ENCODE results near the gene RTP3.
A peak's percentile ranks its signal among the peaks of the same experiment; 100 is the strongest.

The RTP3 gene

GRCh38 chr3:46460051-46460450 is 37.7 kb upstream of the RTP3 start:
- Histone ChIP-seq H3K9me3 (ENCODE audit: insufficient read depth, low read depth, low read length) (peaks cover 4% of the 10 kb centered on the region), H3K18ac (ENCODE audit: low read length) (no peak overlapping the region), H2AFZ (ENCODE audit: insufficient read depth, low read length, poor library complexity) (no peak overlapping the region), H3K23ac (ENCODE audit: low read length) (no peak overlapping the region), H4K8ac (ENCODE audit: low read depth, low read length) (no peak overlapping the region), H3K9ac (ENCODE audit: low read length) (no peak overlapping the region), H3K4me1 (ENCODE audit: control insufficient read depth in 1 of 2, insufficient read depth in 2 of 2, low read length in 2 of 2) (no peaks in the 10 kb centered on the region), H3K79me2 (ENCODE audit: control insufficient read depth, insufficient read depth, low read length, poor library complexity) (no peaks in the 10 kb centered on the region), H3K14ac (ENCODE audit: low read length) (no peak overlapping the region), H2AK5ac (ENCODE audit: low read length) (no peak overlapping the region), H3K4me3 (ENCODE audit: low read depth, low read length) (no peak overlapping the region), H2BK12ac (ENCODE audit: low read length) (no peak overlapping the region), H3K27ac (ENCODE audit: low read depth, low read length) (no peak overlapping the region), H4K91ac (ENCODE audit: low read depth, low read length) (no peak overlapping the region), H3K27me3 (ENCODE audit: insufficient read depth, low read length) (peaks cover 6% of the 10 kb centered on the region), H3K79me1 (ENCODE audit: low read length) (no peaks in the 10 kb centered on the region), H4K12ac (ENCODE audit: low read depth, low read length) (no peak overlapping the region), H3K4ac (ENCODE audit: low read depth, low read length) (no peak overlapping the region), H2BK120ac (ENCODE audit: insufficient read depth, low read length, poor library complexity) (no peak overlapping the region), H3K4me2 (ENCODE audit: low read length) (no peak overlapping the region), H3K36me3 (ENCODE audit: control insufficient read depth in 1 of 2, insufficient read depth in 2 of 2, low read length in 2 of 2) (no peaks in the 10 kb centered on the region), H2BK5ac (ENCODE audit: low read depth, low read length, poor library complexity) (no peak overlapping the region)
- WGBS (ENCODE audit: extremely low coverage, insufficient coverage, insufficient read length), result no CpG with 5 or more reads among the region's 3 CpGs
- DNase-seq, result no peak

- Histone ChIP-seq H2BK120ac (ENCODE audit: insufficient read depth, low read length, poor library complexity) (no peak overlapping the region), H3K23ac (ENCODE audit: low read length) (no peak overlapping the region), H3K4me3 (ENCODE audit: low read depth, low read length) (no peak overlapping the region), H3K27me3 (ENCODE audit: insufficient read depth, low read length) (peaks cover 6% of the 10 kb centered on the region), H3K27ac (ENCODE audit: low read depth, low read length) (no peak overlapping the region), H3K79me1 (ENCODE audit: low read length) (no peaks in the 10 kb centered on the region), H4K91ac (ENCODE audit: low read depth, low read length) (no peak overlapping the region), H3K4me2 (ENCODE audit: low read length) (no peak overlapping the region), H2AFZ (ENCODE audit: insufficient read depth, low read length, poor library complexity) (no peak overlapping the region), H3K79me2 (ENCODE audit: control insufficient read depth, insufficient read depth, low read length, poor library complexity) (no peaks in the 10 kb centered on the region), H4K12ac (ENCODE audit: low read depth, low read length) (no peak overlapping the region), H2BK5ac (ENCODE audit: low read depth, low read length, poor library complexity) (no peak overlapping the region), H3K18ac (ENCODE audit: low read length) (no peak overlapping the region), H2AK5ac (ENCODE audit: low read length) (no peak overlapping the region), H3K4me1 (ENCODE audit: control insufficient read depth in 1 of 2, insufficient read depth in 2 of 2, low read length in 2 of 2) (no peaks in the 10 kb centered on the region), H3K9me3 (ENCODE audit: insufficient read depth, low read depth, low read length) (peaks cover 2% of the 10 kb centered on the region), H3K36me3 (ENCODE audit: control insufficient read depth in 1 of 2, insufficient read depth in 2 of 2, low read length in 2 of 2) (no peaks in the 10 kb centered on the region), H3K9ac (ENCODE audit: low read length) (no peak overlapping the region), H3K14ac (ENCODE audit: low read length) (no peak overlapping the region), H2BK12ac (ENCODE audit: low read length) (no peak overlapping the region), H3K4ac (ENCODE audit: low read depth, low read length) (no peak overlapping the region), H4K8ac (ENCODE audit: low read depth, low read length) (no peak overlapping the region)
- WGBS (ENCODE audit: extremely low coverage, insufficient coverage, insufficient read length), result no CpG with 5 or more reads among the region's 3 CpGs
- peak in 1 of 2 donors; percentile 21 for DNase-seq
These were observed 35.7 kb upstream of the RTP3 start for GRCh38 chr3:46462111-46462510.

DNA sequence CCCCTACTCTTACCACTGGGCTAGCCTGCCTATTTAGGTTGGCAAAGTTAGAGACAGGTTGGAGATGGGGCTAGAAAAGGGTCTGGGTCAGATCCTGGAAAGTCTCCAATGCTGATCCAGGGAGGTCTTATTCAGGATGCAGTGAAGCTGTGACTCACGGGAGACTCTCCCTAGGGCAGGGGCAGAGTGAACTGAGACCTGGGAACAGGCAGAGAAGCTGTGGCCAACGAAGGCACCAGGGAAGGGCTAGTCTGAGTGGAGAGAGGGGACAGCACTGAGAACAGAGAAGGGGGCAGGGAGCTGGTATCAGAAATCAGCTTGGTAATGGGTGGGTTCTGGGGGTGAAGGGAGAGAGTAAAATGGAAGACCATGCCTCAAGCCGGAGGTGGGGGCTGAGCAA is 35.3 kb upstream of the RTP3 start:
- Histone ChIP-seq H3K14ac (ENCODE audit: low read length) (no peak overlapping the region), H4K8ac (ENCODE audit: low read depth, low read length) (no peak overlapping the region), H3K79me2 (ENCODE audit: control insufficient read depth, insufficient read depth, low read length, poor library complexity) (no peaks in the 10 kb centered on the region), H4K12ac (ENCODE audit: low read depth, low read length) (no peak overlapping the region), H2AK5ac (ENCODE audit: low read length) (no peak overlapping the region), H4K91ac (ENCODE audit: low read depth, low read length) (no peak overlapping the region), H3K79me1 (ENCODE audit: low read length) (no peaks in the 10 kb centered on the region), H2BK12ac (ENCODE audit: low read length) (no peak overlapping the region), H2BK5ac (ENCODE audit: low read depth, low read length, poor library complexity) (no peak overlapping the region), H3K4me1 (ENCODE audit: control insufficient read depth in 1 of 2, insufficient read depth in 2 of 2, low read length in 2 of 2) (no peaks in the 10 kb centered on the region), H2BK120ac (ENCODE audit: insufficient read depth, low read length, poor library complexity) (no peak overlapping the region), H3K9ac (ENCODE audit: low read length) (no peak overlapping the region), H3K27me3 (ENCODE audit: insufficient read depth, low read length) (peaks cover 6% of the 10 kb centered on the region), H3K18ac (ENCODE audit: low read length) (no peak overlapping the region), H3K23ac (ENCODE audit: low read length) (no peak overlapping the region), H3K36me3 (ENCODE audit: control insufficient read depth in 1 of 2, insufficient read depth in 2 of 2, low read length in 2 of 2) (no peaks in the 10 kb centered on the region), H3K9me3 (ENCODE audit: insufficient read depth, low read depth, low read length) (peaks cover 2% of the 10 kb centered on the region), H3K4me3 (ENCODE audit: low read depth, low read length) (no peak overlapping the region), H3K4ac (ENCODE audit: low read depth, low read length) (no peak overlapping the region), H3K27ac (ENCODE audit: low read depth, low read length) (no peak overlapping the region), H2AFZ (ENCODE audit: insufficient read depth, low read length, poor library complexity) (no peak overlapping the region), H3K4me2 (ENCODE audit: low read length) (no peak overlapping the region)
- DNase-seq, result no peak
- no CpG with 5 or more reads among the region's 3 CpGs for WGBS (ENCODE audit: extremely low coverage, insufficient coverage, insufficient read length)

DNA sequence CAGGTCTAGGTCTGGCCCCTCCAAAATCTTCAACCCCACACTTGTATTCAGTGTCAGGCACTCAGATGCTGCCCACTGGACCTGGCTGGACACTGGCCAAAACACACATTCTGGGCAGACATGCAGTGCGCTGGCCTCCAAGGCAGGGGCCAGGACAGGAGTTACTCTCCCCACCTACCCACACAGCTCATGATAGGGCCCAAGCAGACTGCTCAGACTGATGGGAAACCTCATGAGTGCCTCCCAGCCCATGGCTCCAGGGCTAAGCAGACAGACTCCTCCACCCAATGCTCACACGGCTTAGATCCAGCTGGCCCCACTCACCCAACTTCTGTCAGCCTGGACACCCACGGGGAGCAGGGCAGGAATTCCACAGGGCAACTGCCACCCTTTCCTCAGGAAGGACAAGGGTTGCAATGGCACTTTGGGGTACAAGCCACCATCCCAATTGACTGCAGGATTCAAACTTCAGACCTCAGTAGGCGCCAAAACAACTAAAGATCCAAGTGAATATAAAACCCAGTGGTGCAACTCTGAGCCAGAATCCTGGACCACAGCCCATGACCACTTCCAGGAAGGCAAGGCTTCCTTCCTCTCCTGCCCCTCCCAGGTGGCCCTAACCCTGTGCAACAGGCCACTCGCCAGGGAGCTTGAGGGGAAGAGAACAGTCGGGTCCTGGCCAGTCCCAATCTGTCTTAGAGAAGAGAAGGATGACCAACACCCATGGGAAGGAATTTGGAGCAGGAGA is 34.5 kb upstream of the RTP3 start:
- H3K4ac ChIP-seq (ENCODE audit: low read depth, low read length), result no peak overlapping the region
- peaks cover 2% of the 10 kb centered on the region for H3K9me3 ChIP-seq (ENCODE audit: insufficient read depth, low read depth, low read length)
- no peak overlapping the region for H2BK5ac ChIP-seq (ENCODE audit: low read depth, low read length, poor library complexity)
- no peaks in the 10 kb centered on the region for H3K4me1 ChIP-seq (ENCODE audit: control insufficient read depth in 1 of 2, insufficient read depth in 2 of 2, low read length in 2 of 2)
- no peak overlapping the region for H2AFZ ChIP-seq (ENCODE audit: insufficient read depth, low read length, poor library complexity)
- no peak overlapping the region for H4K8ac ChIP-seq (ENCODE audit: low read depth, low read length)
- peaks cover 6% of the 10 kb centered on the region for H3K27me3 ChIP-seq (ENCODE audit: insufficient read depth, low read length)
- no peak overlapping the region for H3K4me2 ChIP-seq (ENCODE audit: low read length)
- H3K27ac ChIP-seq (ENCODE audit: low read depth, low read length), result no peak overlapping the region
- H4K91ac ChIP-seq (ENCODE audit: low read depth, low read length), result no peak overlapping the region
- H3K9ac ChIP-seq (ENCODE audit: low read length), result no peak overlapping the region
- H3K14ac ChIP-seq (ENCODE audit: low read length), result no peak overlapping the region
- H3K23ac ChIP-seq (ENCODE audit: low read length), result no peak overlapping the region
- H3K79me2 ChIP-seq (ENCODE audit: control insufficient read depth, insufficient read depth, low read length, poor library complexity), result no peaks in the 10 kb centered on the region
- H2BK12ac ChIP-seq (ENCODE audit: low read length), result no peak overlapping the region
- DNase-seq, result no peak
- no peaks in the 10 kb centered on the region for H3K36me3 ChIP-seq (ENCODE audit: control insufficient read depth in 1 of 2, insufficient read depth in 2 of 2, low read length in 2 of 2)
- H3K79me1 ChIP-seq (ENCODE audit: low read length), result no peaks in the 10 kb centered on the region
- H2AK5ac ChIP-seq (ENCODE audit: low read length), result no peak overlapping the region
- H2BK120ac ChIP-seq (ENCODE audit: insufficient read depth, low read length, poor library complexity), result no peak overlapping the region
- H4K12ac ChIP-seq (ENCODE audit: low read depth, low read length), result no peak overlapping the region
- WGBS (ENCODE audit: extremely low coverage, insufficient coverage, insufficient read length), result no CpG with 5 or more reads among the region's 6 CpGs
- no peak overlapping the region for H3K4me3 ChIP-seq (ENCODE audit: low read depth, low read length)
- H3K18ac ChIP-seq (ENCODE audit: low read length), result no peak overlapping the region
